GOT3 (cell line): ENCODE data around the gene MED12L.

Experiments
- DNase-seq: peaks from one replicate; lab custom pipeline; 2025; ENCODE audit warnings: mixed read lengths; lab: John Stamatoyannopoulos, UW

The MED12L gene

GRCh38 chr3:151410891-151411559, 325.6 kb downstream of the MED12L start:
- DNase-seq = no peak

- no peak for DNase-seq
Measured at GRCh38 chr3:151412989-151413388, 327.5 kb downstream of the MED12L start.

GRCh38 chr3:151415289-151415688, 329.8 kb downstream of the MED12L start:
- no peak for DNase-seq

GRCh38 chr3:151419806-151420205, 334.3 kb downstream of the MED12L start:
- DNase-seq = no peak

- no peak for DNase-seq
Measured at GRCh38 chr3:151421938-151422337, 336.5 kb downstream of the MED12L start.

GRCh38 chr3:151423091-151423490, 337.6 kb downstream of the MED12L start:
- DNase-seq = no peak

GRCh38 chr3:151425627-151426340, 340.3 kb downstream of the MED12L start:
- DNase-seq = no peak

- no peak for DNase-seq
Measured at GRCh38 chr3:151426341-151426657, 340.8 kb downstream of the MED12L start.

- DNase-seq = no peak
Measured at GRCh38 chr3:151428386-151428785, 342.9 kb downstream of the MED12L start.

GRCh38 chr3:151430821-151431484, 345.5 kb downstream of the MED12L start:
- DNase-seq = no peak

- no peak for DNase-seq
Measured at GRCh38 chr3:151431940-151432339, 346.5 kb downstream of the MED12L start.

GRCh38 chr3:151432616-151433372, 347.3 kb downstream of the MED12L start:
- DNase-seq = no peak

- no peak for DNase-seq
Measured at GRCh38 chr3:151434151-151434890, 348.9 kb downstream of the MED12L start.

GRCh38 chr3:151436675-151437446, 351.4 kb downstream of the MED12L start:
- no peak for DNase-seq

GRCh38 chr3:151437906-151438305, 352.4 kb downstream of the MED12L start:
- DNase-seq = no peak

GRCh38 chr3:151439652-151440125, 354.2 kb downstream of the MED12L start:
- DNase-seq = no peak

GRCh38 chr3:151440940-151441339, 355.5 kb downstream of the MED12L start:
- DNase-seq = no peak

GRCh38 chr3:151443583-151443982, 358.1 kb downstream of the MED12L start:
- no peak for DNase-seq

- peak; percentile 41 for DNase-seq
Measured at GRCh38 chr3:151445273-151446001, 360.0 kb downstream of the MED12L start.

GRCh38 chr3:151446002-151446340, 360.5 kb downstream of the MED12L start:
- DNase-seq = no peak
